Measurements from ENCODE around the gene SEPTIN10. TPM values are rescaled to one million over a fixed set of nuclear protein-coding genes. Genes with fewer than 3 reads are reported as not detected.
"Not testable (repeated sequence)": the region's sequence is repeated elsewhere in the genome, so short reads cannot be mapped to it uniquely, and the experiment has no call there.

The SEPTIN10 gene
- total RNA-seq, 1 donor from 2014 or later: 99.5 TPM

GRCh38 chr2:109591206-109591605 is 22.6 kb downstream of the SEPTIN10 start:
- H3K36me3 Mint-ChIP-seq (ENCODE audit: low read depth): peaks cover 4% of the 10 kb centered on the region
- TF ChIP-seq CTCF (conservative IDR thresholded peaks at IDR 0.05): no peak
- DNase-seq (ENCODE audit: low read depth, low spot score): no peak
- H3K27me3 Mint-ChIP-seq (ENCODE audit: low read depth): no peaks in the 10 kb centered on the region
- no peak overlapping the region for H3K27ac Mint-ChIP-seq (ENCODE audit: unreplicated experiment)
- no peaks in the 10 kb centered on the region for H3K9me3 Mint-ChIP-seq
- no peak overlapping the region for H3K4me3 Mint-ChIP-seq
- H3K4me1 Mint-ChIP-seq: peaks cover 11% of the 10 kb centered on the region

DNA sequence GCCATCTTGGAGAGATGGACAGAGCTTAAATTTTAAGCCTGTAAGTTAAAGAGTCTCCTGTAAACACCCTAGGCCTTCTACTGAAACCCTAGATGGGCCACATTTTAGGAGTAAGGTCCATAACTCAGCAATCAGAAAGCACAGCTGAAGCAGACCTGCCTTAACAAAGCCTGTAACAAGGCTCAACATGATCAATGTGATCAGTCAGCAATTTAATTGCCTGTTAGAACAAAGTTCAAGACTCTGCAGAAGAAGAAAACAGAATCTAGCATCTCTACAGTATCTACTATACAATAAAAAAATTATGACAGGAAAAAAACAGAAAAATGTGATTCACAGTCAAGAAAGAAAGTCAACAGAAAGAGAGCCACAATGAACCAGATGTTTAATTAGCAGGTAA is 27.1 kb downstream of the SEPTIN10 start:
- no peak overlapping the region for H3K27ac Mint-ChIP-seq (ENCODE audit: unreplicated experiment)
- H3K27me3 Mint-ChIP-seq (ENCODE audit: low read depth): no peaks in the 10 kb centered on the region
- peaks cover 24% of the 10 kb centered on the region for H3K36me3 Mint-ChIP-seq (ENCODE audit: low read depth)
- H3K9me3 Mint-ChIP-seq: no peaks in the 10 kb centered on the region
- peaks cover 9% of the 10 kb centered on the region for H3K4me1 Mint-ChIP-seq
- DNase-seq (ENCODE audit: low read depth, low spot score): no peak
- H3K4me3 Mint-ChIP-seq: no peak overlapping the region
- no peak for TF ChIP-seq CTCF (conservative IDR thresholded peaks at IDR 0.05)

GRCh38 chr2:109582928-109583895 is 30.6 kb downstream of the SEPTIN10 start:
- peak; percentile 42 for TF ChIP-seq CTCF (conservative IDR thresholded peaks at IDR 0.05)
- Mint-ChIP-seq H3K27me3 (ENCODE audit: low read depth) (no peaks in the 10 kb centered on the region), H3K36me3 (ENCODE audit: low read depth) (peaks cover 24% of the 10 kb centered on the region)

GRCh38 chr2:109577630-109578029 is 36.1 kb downstream of the SEPTIN10 start:
- DNase-seq (ENCODE audit: low read depth, low spot score): not testable (repeated sequence)

More at GRCh38 chr2:109582928-109583895, 30.6 kb downstream of the SEPTIN10 start:
- no peak for DNase-seq (ENCODE audit: low read depth, low spot score)
- Mint-ChIP-seq H3K9me3 (no peaks in the 10 kb centered on the region), H3K4me3 (no peak overlapping the region), H3K27ac (ENCODE audit: unreplicated experiment) (no peak overlapping the region), H3K4me1 (peaks cover 16% of the 10 kb centered on the region)

DNA sequence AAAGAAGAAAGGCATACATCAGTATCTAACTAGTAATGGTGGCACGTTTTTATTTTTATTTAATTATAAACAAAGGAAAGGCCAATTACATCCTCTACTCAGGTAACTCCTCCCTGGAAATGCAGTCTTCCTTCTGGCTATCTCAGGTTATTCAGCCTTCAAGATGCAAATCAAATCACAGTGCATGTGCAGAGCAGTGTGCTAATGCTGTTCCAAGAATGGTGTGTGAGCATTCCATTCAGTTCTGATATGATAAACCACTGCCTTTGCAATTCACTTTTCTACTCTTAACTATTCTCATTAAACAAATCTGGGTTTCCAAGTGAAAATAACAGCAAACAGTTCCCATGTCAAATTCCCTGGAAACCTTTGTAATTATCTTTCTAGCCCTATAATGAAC is 38.4 kb downstream of the SEPTIN10 start:
- no peak for DNase-seq (ENCODE audit: low read depth, low spot score)
- Mint-ChIP-seq H3K27me3 (ENCODE audit: low read depth) (no peaks in the 10 kb centered on the region), H3K36me3 (ENCODE audit: low read depth) (peaks cover 8% of the 10 kb centered on the region), H3K4me1 (no peaks in the 10 kb centered on the region), H3K9me3 (no peaks in the 10 kb centered on the region), H3K4me3 (no peak overlapping the region), H3K27ac (ENCODE audit: unreplicated experiment) (no peak overlapping the region)
- no peak for TF ChIP-seq CTCF (conservative IDR thresholded peaks at IDR 0.05)

More at GRCh38 chr2:109577630-109578029, 36.1 kb downstream of the SEPTIN10 start:
- not testable (repeated sequence) for H3K27me3 Mint-ChIP-seq (ENCODE audit: low read depth); H3K27ac Mint-ChIP-seq (ENCODE audit: unreplicated experiment); H3K4me3 Mint-ChIP-seq; H3K9me3 Mint-ChIP-seq
- H3K36me3 Mint-ChIP-seq (ENCODE audit: low read depth): peaks cover 11% of the 10 kb centered on the region
- H3K4me1 Mint-ChIP-seq: peaks cover 12% of the 10 kb centered on the region

- H3K27ac Mint-ChIP-seq (ENCODE audit: unreplicated experiment): no peak overlapping the region
- H3K9me3 Mint-ChIP-seq: no peaks in the 10 kb centered on the region
- no peaks in the 10 kb centered on the region for H3K27me3 Mint-ChIP-seq (ENCODE audit: low read depth)
- H3K4me1 Mint-ChIP-seq: no peaks in the 10 kb centered on the region
- H3K4me3 Mint-ChIP-seq: no peak overlapping the region
- H3K36me3 Mint-ChIP-seq (ENCODE audit: low read depth): peaks cover 26% of the 10 kb centered on the region
- DNase-seq (ENCODE audit: low read depth, low spot score): no peak
- no peak for TF ChIP-seq CTCF (conservative IDR thresholded peaks at IDR 0.05)
These were observed 49.7 kb downstream of the SEPTIN10 start for GRCh38 chr2:109563980-109564550.
